ENCODE data around the gene FHIT.

DNA sequence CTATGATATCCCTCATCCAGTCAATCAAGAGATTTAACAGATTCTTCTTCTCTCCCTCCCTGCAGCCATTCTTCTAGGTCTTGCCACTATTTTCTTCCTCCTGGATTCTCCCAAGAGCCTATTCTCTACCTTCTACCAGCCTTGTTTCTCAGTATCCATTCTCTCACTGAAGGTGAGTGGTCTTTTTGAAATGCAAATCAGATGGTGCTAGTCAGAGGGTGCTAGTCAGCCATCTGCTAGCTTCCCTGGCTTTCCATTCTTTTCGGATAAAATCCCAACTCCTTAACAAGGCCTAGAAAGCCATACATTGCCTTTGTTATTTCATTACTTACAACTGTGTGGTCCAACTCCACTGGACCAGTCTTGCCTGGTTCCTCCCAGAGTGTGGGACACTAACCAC lies 1467.1 kb downstream of the FHIT start:
- TF ChIP-seq EZH2 (IDR thresholded peaks at IDR 0.05; ENCODE audit: insufficient read depth, poor library complexity, severe bottlenecking): no peak
- no peak for TF ChIP-seq EZH2phosphoT487 (IDR thresholded peaks at IDR 0.05; ENCODE audit: insufficient read depth, low read depth)

Data from GM23248 (cell line).